Stimulated activated naive B cell treated with anti-CD40 and anti-IgM and Interleukin-4, amounts not matched to agents 10 μg/mL and 1 μg/mL and 100 μg/mL, for 72 hours (primary cell): ENCODE data around the gene SLC25A26.

ENCODE experiments used
- ATAC-seq, 2 donors: fragments of 150-1000 bp; cut with Tn5 transposase; replicated peaks; 2 replicates each; pipeline ENCODE4 v1.10.0; 2021; ENCODE audit warnings: moderate library complexity in 1 of 2
- DNase-seq: peaks from one replicate; pipeline ENCODE4 v3.0.0; 2021
- H3K27ac Mint-ChIP-seq: one replicate; pipeline ENCODE4 v1.8.0; 2022; ENCODE audit warnings: mild to moderate bottlenecking, mixed read lengths
- H3K27me3 Mint-ChIP-seq, 2 donors: one replicate each; pipeline ENCODE4 v1.8.0; 2022; ENCODE audit warnings: mixed read lengths in 2 of 2
- H3K36me3 Mint-ChIP-seq, 2 donors: one replicate each; pipeline ENCODE4 v1.8.0; 2022; ENCODE audit warnings: mixed read lengths in 2 of 2, mild to moderate bottlenecking in 1 of 2
- H3K4me1 Mint-ChIP-seq, 2 donors: one replicate each; pipeline ENCODE4 v1.8.0; 2022; ENCODE audit warnings: mixed read lengths in 2 of 2, mild to moderate bottlenecking in 1 of 2
- H3K4me3 Mint-ChIP-seq, 2 donors: one replicate each; pipeline ENCODE4 v1.8.0; 2022; ENCODE audit warnings: mild to moderate bottlenecking in 2 of 2, mixed read lengths in 2 of 2, moderate library complexity in 1 of 2
- H3K9me3 Mint-ChIP-seq, 2 donors: one replicate each; pipeline ENCODE4 v1.8.0; 2022; ENCODE audit warnings: mixed read lengths in 2 of 2, mild to moderate bottlenecking in 1 of 2

SLC25A26 gene, protein sequence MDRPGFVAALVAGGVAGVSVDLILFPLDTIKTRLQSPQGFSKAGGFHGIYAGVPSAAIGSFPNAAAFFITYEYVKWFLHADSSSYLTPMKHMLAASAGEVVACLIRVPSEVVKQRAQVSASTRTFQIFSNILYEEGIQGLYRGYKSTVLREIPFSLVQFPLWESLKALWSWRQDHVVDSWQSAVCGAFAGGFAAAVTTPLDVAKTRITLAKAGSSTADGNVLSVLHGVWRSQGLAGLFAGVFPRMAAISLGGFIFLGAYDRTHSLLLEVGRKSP

DNA sequence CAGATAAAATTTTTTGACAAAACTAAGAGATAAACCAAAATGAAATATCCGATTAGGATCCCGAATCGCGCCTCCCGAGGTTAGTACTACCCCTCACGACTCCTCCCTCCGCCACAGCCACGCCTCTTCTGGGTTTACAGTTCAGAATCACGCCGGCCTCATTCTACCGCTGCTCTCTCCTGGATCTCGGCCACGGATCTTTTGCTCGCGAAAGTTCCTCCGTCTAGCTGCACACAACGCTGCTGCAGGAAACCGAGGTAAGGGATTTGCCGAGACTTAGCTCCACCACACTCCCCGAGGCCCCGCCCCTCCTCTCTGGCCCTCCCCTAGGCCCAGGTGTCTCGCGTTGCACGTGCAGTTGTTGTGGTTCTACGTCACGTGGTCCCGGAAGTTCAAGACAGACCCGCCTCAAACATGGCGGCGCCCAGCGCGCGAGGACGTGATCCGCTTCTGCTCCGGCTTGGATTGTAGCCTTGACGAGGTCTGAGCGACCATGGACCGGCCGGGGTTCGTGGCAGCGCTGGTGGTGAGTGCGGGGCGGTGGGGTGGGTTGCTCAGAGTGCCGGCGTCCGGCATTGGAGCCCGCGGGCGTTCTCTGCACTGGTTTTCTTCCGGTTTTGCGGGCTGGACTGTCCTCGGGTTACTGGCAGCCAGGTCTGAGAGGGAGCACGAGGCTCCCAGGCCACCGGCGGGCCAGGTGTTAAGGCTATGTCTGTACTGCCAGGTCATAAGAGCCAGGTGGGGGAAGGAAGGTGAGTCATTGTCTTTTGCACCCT, at the start of gene SLC25A26:
Gene SLC25A26 (plus strand): TSS at position 400 of the 776 bp plus-strand sequence. CDS start 94 bp downstream, at position 494.
- H3K9me3 Mint-ChIP-seq: peaks cover 1 to 3% of the 10 kb centered on the region in 2 donors
- peaks cover 0 to 6% of the 10 kb centered on the region in 2 donors for H3K27me3 Mint-ChIP-seq
- H3K4me1 Mint-ChIP-seq: peaks cover 19 to 46% of the 10 kb centered on the region in 2 donors
- peak within 1 kb of the TSS; percentile 94 to 95 for H3K4me3 Mint-ChIP-seq
- ATAC-seq (peak; percentile 97 to 99), DNase-seq (peak; percentile 92)
- H3K36me3 Mint-ChIP-seq: peaks cover 27 to 32% of the 10 kb centered on the region in 2 donors
- peak within 1 kb of the TSS; percentile 97 for H3K27ac Mint-ChIP-seq

DNA sequence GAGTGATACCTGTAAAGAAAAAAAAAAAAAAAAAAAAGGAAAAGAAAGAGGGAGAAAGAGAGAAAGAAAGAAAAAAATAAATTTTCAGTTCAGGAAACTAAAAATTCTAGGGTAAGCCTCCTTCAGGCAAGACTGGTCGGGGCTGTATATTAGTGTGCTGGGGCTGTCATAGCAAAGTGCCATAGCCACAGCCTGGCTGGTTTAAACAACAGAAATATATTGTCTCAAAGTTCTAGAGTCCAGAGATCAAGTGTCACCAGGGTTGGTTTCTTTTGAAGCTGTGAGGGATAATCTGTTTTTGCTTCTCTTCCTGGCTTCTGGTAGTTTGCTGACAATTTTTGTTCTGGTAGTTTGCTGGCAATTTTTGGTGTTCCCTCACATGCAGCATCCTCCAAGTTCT, 48.4 kb upstream of the SLC25A26 start:
- DNase-seq: no peak
- Mint-ChIP-seq H3K4me3 (no peak overlapping the region), H3K4me1 (no peaks in the 10 kb centered on the region), H3K36me3 (no peaks in the 10 kb centered on the region), H3K27ac (no peak overlapping the region), H3K9me3 (no peaks in the 10 kb centered on the region), H3K27me3 (peaks cover 0 to 19% of the 10 kb centered on the region in 2 donors)
- ATAC-seq: no peak

DNA sequence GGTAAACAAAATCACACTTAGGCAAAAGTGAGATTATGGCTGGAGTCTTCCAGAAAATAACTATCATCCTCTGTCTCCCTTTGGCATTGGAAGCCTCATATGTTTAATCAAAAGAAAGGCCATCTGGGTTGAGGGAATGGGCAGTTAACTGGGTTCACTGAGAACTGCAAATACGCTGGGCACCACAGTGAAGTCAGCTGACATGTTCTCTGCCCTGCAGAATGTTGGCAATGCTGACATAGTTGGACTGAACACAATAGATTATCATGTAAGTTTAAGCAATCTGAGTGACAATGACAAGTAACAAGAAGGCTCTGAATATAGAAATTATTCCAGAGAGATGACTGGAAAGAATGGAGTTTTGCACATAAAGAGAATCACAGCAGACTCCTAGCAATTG, 43.8 kb upstream of the SLC25A26 start:
- no peaks in the 10 kb centered on the region for H3K36me3 Mint-ChIP-seq
- no peak overlapping the region for H3K4me3 Mint-ChIP-seq
- peaks cover 5 to 13% of the 10 kb centered on the region in 2 donors for H3K27me3 Mint-ChIP-seq
- H3K9me3 Mint-ChIP-seq: no peaks in the 10 kb centered on the region
- DNase-seq (no peak), ATAC-seq (no peak)
- H3K27ac Mint-ChIP-seq: no peak overlapping the region
- no peaks in the 10 kb centered on the region for H3K4me1 Mint-ChIP-seq

DNA sequence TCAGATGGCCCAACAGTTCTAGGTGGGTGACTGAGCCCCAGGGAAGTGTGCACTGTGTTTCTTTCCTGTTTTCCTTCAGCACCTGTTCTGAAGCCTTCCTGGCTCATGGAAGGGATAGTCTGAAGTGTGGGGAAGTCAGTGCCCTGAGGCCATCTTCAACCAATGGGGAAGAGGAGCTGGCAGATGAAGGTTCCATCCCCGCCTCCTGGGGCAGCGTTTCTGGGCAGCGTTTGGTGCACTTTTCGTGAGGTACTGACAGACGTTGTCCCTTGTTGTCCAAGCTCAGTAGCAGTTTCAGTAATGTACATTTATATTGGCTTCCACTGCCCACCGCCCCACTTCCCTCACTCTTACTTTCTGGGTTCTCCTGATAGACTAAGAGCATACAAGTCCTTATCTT, 42.6 kb upstream of the SLC25A26 start:
- Mint-ChIP-seq H3K27ac (no peak overlapping the region), H3K27me3 (peaks cover 5% of the 10 kb centered on the region in 2 donors), H3K9me3 (no peaks in the 10 kb centered on the region), H3K4me3 (no peak overlapping the region), H3K4me1 (no peaks in the 10 kb centered on the region), H3K36me3 (no peaks in the 10 kb centered on the region)
- DNase-seq: no peak
- no peak for ATAC-seq

DNA sequence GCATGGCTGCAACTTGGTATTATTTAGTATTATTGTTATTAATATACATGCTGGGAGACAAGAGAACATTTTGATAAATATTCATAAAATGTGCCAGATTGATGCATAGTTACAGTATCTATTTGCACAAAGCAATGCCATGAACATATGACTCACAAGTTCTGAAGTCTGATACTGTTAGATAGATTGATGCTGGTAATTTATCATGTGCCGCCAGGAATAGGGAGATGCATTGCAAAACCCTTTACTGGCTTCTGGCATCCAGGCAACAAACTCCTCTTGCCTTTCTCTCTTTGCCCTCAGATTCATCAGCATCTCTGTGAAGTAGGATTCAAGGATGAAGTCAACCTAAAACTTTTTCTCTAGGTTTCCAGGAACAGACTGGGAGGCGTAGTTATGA, 41.0 kb upstream of the SLC25A26 start:
- DNase-seq: no peak
- Mint-ChIP-seq H3K27me3 (peaks cover 5% of the 10 kb centered on the region in 2 donors), H3K36me3 (no peaks in the 10 kb centered on the region), H3K4me3 (no peak overlapping the region), H3K9me3 (no peaks in the 10 kb centered on the region), H3K27ac (no peak overlapping the region), H3K4me1 (no peaks in the 10 kb centered on the region)
- ATAC-seq: no peak

DNA sequence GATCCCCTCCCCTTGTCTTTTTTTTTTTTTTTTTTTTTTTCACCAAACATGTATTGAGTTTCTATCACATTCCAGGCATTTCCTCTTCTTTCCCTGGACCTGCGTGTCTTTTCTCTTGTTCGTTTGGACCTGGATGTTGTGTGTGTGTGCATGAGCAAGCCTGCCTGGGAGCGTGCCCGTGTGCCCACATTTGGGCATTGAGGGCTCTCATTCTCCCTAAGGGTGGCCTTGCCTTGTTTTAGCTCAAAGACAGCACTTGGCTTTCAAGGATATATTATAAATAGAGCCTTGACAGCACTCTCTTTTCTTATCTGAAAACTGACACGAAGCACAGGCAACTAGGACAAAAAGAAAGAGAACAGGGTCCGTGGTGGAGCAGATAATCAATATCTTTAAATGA, 39.0 kb upstream of the SLC25A26 start:
- no peaks in the 10 kb centered on the region for H3K9me3 Mint-ChIP-seq
- no peaks in the 10 kb centered on the region for H3K36me3 Mint-ChIP-seq
- DNase-seq (no peak), ATAC-seq (no peak)
- H3K4me3 Mint-ChIP-seq: no peak overlapping the region
- H3K27me3 Mint-ChIP-seq: peaks cover 11 to 12% of the 10 kb centered on the region in 2 donors
- H3K27ac Mint-ChIP-seq: no peak overlapping the region
- no peaks in the 10 kb centered on the region for H3K4me1 Mint-ChIP-seq

DNA sequence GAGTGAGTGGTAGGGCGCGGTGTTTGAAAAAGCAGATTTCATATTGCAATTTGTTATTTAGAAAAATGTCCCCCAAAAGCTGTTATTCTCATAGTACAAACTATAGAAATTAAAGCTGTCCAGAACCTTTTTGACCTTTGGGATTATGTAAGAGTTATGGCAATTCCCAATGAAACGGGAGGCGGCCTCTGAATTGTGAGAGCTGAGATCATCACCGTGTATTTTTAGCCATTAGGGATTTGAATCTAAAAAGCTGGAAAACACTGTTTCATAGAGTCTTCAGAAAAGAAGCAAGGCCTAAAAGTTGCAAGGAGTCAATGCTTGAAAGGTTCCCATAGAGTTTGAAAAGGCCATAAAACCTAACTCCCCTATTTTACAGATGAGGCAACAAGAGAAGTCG, 38.6 kb upstream of the SLC25A26 start:
- peaks cover 16 to 17% of the 10 kb centered on the region in 2 donors for H3K27me3 Mint-ChIP-seq
- no peak overlapping the region for H3K4me3 Mint-ChIP-seq
- DNase-seq (no peak), ATAC-seq (no peak)
- H3K27ac Mint-ChIP-seq: no peak overlapping the region
- no peaks in the 10 kb centered on the region for H3K36me3 Mint-ChIP-seq
- no peaks in the 10 kb centered on the region for H3K9me3 Mint-ChIP-seq
- no peaks in the 10 kb centered on the region for H3K4me1 Mint-ChIP-seq

DNA sequence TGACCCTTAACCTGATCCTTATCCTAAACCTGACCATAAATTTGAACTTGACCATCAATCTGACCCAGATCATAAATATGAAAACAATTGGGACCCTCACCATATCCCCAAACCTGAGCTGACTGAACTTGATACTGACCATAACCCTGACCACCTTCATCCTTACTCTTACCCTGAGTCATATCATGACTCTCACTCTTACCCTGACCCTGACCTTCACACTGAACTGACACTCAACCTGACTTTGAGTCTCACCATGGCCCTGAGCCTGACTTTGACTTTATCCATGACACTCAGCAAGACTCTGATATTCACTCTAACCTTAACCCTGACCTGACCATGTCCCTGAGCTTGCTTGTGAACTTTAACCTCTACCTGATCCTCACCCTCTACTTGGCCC, 34.3 kb upstream of the SLC25A26 start:
- Mint-ChIP-seq H3K27ac (no peak overlapping the region), H3K36me3 (no peaks in the 10 kb centered on the region), H3K4me1 (no peaks in the 10 kb centered on the region), H3K27me3 (peaks cover 30 to 33% of the 10 kb centered on the region in 2 donors), H3K9me3 (peaks cover 0 to 2% of the 10 kb centered on the region in 2 donors), H3K4me3 (no peak overlapping the region)
- ATAC-seq (no peak), DNase-seq (no peak)

DNA sequence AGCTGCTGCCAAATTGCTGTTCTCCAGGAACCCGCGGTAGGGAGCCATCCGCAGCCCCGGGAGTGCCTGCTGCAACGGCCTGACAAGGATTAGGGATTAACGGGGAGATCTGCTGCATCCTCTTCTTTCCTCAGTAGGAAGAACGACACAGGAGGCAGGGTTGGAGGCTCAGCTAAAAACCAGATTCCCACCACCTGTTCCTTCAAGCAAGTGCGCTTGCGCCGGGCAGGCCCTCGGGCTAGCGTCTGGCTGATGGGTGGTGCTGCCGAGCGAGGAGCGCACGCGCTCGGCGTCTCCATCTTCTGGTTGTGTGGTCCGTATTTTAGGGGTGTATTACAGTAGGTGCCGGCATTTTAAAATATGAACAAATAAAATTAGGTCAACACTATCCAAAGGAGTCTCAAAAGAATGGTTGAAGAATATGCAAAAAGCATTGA, 25.4 kb upstream of the SLC25A26 start:
- Mint-ChIP-seq H3K36me3 (no peaks in the 10 kb centered on the region), H3K9me3 (no peaks in the 10 kb centered on the region), H3K4me1 (no peaks in the 10 kb centered on the region), H3K27me3 (peaks cover 26 to 35% of the 10 kb centered on the region in 2 donors), H3K4me3 (no peak overlapping the region), H3K27ac (no peak overlapping the region)
- ATAC-seq (peak in 1 of 2 donors; percentile 53), DNase-seq (no peak)

DNA sequence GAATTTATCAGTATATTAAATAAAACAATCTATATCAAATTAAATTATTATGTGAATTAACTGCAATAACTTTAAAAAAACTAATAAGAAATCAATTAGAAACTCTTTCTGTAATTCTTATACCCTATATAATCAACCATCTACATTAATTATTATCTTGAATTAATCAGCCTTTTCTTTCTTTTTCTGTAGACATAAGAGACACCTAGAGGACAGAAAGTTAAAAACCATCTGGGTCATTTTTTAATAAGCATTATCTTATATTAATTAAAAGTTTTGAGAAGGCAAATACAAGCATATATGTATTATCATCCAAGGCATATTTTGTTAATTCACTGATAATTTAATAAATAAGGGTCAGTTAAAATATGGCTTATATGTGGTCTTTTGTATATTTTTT, 24.2 kb upstream of the SLC25A26 start:
- ATAC-seq (no peak), DNase-seq (no peak)
- Mint-ChIP-seq H3K27me3 (peaks cover 26 to 35% of the 10 kb centered on the region in 2 donors), H3K4me3 (no peak overlapping the region), H3K27ac (no peak overlapping the region), H3K36me3 (no peaks in the 10 kb centered on the region), H3K4me1 (no peaks in the 10 kb centered on the region), H3K9me3 (no peaks in the 10 kb centered on the region)

DNA sequence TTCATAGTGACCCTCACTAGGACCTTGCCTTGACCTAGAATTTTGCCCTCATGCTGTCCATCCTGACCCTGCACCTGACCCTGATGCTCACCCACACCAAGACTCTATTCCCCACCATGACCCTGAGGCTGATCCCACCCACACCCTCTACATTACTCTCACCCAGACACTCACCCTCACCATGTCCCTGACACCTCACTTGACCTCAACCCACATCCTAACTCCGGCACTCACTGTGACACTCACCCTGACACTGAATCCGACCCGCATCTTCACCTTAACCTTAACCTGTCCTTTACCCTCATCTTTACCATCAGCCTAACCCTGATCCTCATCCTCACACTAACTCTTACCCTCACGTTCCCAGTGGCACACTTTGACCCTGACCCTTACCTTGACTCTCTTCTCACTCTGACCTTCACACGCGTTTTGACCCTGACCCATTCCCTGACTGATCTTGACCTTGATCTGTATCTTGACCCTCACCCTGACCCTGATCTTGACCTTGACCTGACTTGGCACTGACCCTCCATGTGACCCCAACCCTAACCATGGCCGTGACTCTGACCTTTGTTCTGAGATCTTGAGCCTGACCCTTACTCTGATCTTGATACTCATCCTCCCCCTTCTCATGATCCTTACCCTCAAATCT, 22.2 kb upstream of the SLC25A26 start:
- no peaks in the 10 kb centered on the region for H3K4me1 Mint-ChIP-seq
- DNase-seq (no peak), ATAC-seq (peak; percentile 14)
- no peaks in the 10 kb centered on the region for H3K36me3 Mint-ChIP-seq
- peaks cover 26 to 35% of the 10 kb centered on the region in 2 donors for H3K27me3 Mint-ChIP-seq
- H3K27ac Mint-ChIP-seq: no peak overlapping the region
- no peak overlapping the region for H3K4me3 Mint-ChIP-seq
- H3K9me3 Mint-ChIP-seq: no peaks in the 10 kb centered on the region

DNA sequence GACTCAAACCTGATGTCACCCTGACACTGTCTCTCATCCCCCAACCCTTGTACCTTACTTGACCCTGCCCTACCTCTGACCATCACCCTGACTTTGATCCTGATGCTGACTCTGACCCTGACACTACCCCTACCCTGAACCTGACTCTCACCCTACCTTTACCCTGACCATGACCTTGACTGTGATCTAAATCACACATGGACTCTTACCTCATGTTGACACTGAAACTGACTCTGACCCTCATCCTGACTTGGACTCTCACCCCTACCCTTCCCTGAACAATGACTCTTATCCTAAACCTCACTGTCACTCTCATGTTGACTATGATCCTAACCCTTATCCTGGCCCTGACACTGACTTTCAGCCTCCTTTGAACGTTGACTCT, 21.7 kb upstream of the SLC25A26 start:
- Mint-ChIP-seq H3K27me3 (peaks cover 26 to 35% of the 10 kb centered on the region in 2 donors), H3K27ac (no peak overlapping the region), H3K36me3 (no peaks in the 10 kb centered on the region), H3K4me3 (no peak overlapping the region), H3K9me3 (no peaks in the 10 kb centered on the region), H3K4me1 (no peaks in the 10 kb centered on the region)
- ATAC-seq: peak in 1 of 2 donors; percentile 12
- no peak for DNase-seq

DNA sequence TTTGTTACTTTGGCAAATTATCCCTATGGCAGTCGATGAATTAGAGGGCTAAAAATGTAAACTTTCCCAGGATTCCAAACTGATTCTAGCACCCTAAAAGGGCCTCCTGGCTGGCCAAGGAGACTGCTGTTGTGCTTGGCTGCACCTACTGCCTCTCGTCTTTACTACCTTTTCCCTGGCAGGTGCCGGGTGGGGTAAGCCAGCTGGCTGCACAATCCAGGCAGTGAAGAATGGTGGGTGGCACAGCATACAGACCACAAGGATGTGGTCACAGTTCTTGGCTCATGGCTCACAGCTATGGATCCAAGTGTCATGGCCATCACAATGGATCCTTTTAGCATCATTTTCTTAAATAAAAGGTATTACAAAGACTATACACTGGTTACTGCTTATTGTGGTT, 20.7 kb upstream of the SLC25A26 start:
- no peak for DNase-seq
- H3K4me1 Mint-ChIP-seq: no peaks in the 10 kb centered on the region
- H3K36me3 Mint-ChIP-seq: no peaks in the 10 kb centered on the region
- H3K4me3 Mint-ChIP-seq: no peak overlapping the region
- peaks cover 31 to 38% of the 10 kb centered on the region in 2 donors for H3K27me3 Mint-ChIP-seq
- H3K9me3 Mint-ChIP-seq: no peaks in the 10 kb centered on the region
- ATAC-seq: no peak
- H3K27ac Mint-ChIP-seq: no peak overlapping the region

DNA sequence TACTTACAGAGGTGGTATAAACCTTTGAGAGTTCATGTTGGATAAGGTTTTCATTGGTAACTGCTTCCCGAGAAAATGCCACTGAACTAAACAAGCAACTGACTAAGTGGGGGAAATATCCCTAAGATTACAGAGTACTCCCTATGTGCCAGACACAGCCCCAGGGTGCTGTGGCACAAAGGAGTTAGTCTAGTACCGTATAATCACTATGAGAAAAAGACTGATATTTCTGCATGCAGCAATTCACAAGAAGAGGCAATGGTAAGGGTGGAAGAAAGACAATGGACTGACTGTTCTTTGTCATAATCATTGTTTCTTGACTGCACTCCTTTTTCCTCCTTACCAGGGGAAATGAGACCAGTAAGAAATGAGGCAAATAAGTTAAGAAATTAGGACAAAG, 20.0 kb upstream of the SLC25A26 start:
- H3K4me3 Mint-ChIP-seq: no peak overlapping the region
- H3K27ac Mint-ChIP-seq: no peak overlapping the region
- no peaks in the 10 kb centered on the region for H3K36me3 Mint-ChIP-seq
- H3K4me1 Mint-ChIP-seq: no peaks in the 10 kb centered on the region
- no peak for DNase-seq
- no peaks in the 10 kb centered on the region for H3K9me3 Mint-ChIP-seq
- peaks cover 34 to 35% of the 10 kb centered on the region in 2 donors for H3K27me3 Mint-ChIP-seq
- no peak for ATAC-seq
